Immature natural killer cell (primary cell): Measurements from ENCODE around the gene MEMO1. TPM values are rescaled to one million over a fixed set of nuclear protein-coding genes. Genes with fewer than 3 reads are reported as not detected.

ENCODE experiments used
- DNase-seq, 3 donors: peaks; one replicate each; pipeline ENCODE4 v3.0.0; 2022; ENCODE audit warnings: mixed read lengths in 1 of 3
- H3K27ac Mint-ChIP-seq, 6 donors: one replicate each; pipeline ENCODE4 v1.8.0; 2020; ENCODE audit warnings: mixed read lengths in 6 of 6, mild to moderate bottlenecking in 5 of 6, inconsistent platforms in 4 of 6, moderate library complexity in 3 of 6
- H3K27me3 Mint-ChIP-seq, 3 donors: one replicate each; pipeline ENCODE4 v1.8.0; 2020 to 2021; ENCODE audit warnings: low read depth in 3 of 3, mild to moderate bottlenecking in 3 of 3, mixed read lengths in 3 of 3, moderate library complexity in 3 of 3, inconsistent platforms in 1 of 3
- H3K36me3 Mint-ChIP-seq, 3 donors: one replicate each; pipeline ENCODE4 v1.8.0; 2020; ENCODE audit warnings: mixed read lengths in 3 of 3, inconsistent platforms in 2 of 3, mild to moderate bottlenecking in 2 of 3
- H3K4me1 Mint-ChIP-seq, 2 donors: one replicate each; pipeline ENCODE4 v1.8.0; 2020; ENCODE audit warnings: inconsistent platforms in 2 of 2, mild to moderate bottlenecking in 2 of 2, mixed read lengths in 2 of 2, moderate library complexity in 1 of 2
- H3K4me3 Mint-ChIP-seq, 5 donors: one replicate each; pipeline ENCODE4 v1.8.0; 2020; ENCODE audit warnings: mild to moderate bottlenecking in 5 of 5, mixed read lengths in 5 of 5, inconsistent platforms in 3 of 5, moderate library complexity in 3 of 5
- H3K9me3 Mint-ChIP-seq, 6 donors: one replicate each; pipeline ENCODE4 v1.8.0; 2020; ENCODE audit warnings: mild to moderate bottlenecking in 6 of 6, mixed read lengths in 6 of 6, inconsistent platforms in 4 of 6, moderate library complexity in 3 of 6
- polyA plus RNA-seq, 3 donors: library from polyadenylated mRNA; unstranded; fragments of 300-500 nt; fragmentation: Illumina TruSeq; gene quantifications; one replicate each; pipeline ENCODE4 v1.2.3, GENCODE V29; 2021

MEMO1 gene
- polyA plus RNA-seq, 3 donors from 2014 or later = 32.8 to 49.1 (median 35.6) TPM

- DNase-seq = peak; percentile 41 to 44 (median 42)
- H3K4me3 Mint-ChIP-seq = peak overlapping the region; percentile 80 to 94 (median 89)
- H3K4me1 Mint-ChIP-seq = peaks cover 51 to 62% of the 10 kb centered on the region in 2 donors
- no peaks in the 10 kb centered on the region for H3K36me3 Mint-ChIP-seq
- H3K9me3 Mint-ChIP-seq = no peaks in the 10 kb centered on the region
- H3K27ac Mint-ChIP-seq = peak overlapping the region; percentile 69 to 91 (median 82)
- peaks cover 7 to 15% (median 10%) of the 10 kb centered on the region in 3 donors for H3K27me3 Mint-ChIP-seq
Observed at GRCh38 chr2:32009516-32010256, 1.1 kb downstream of the MEMO1 start.

DNA sequence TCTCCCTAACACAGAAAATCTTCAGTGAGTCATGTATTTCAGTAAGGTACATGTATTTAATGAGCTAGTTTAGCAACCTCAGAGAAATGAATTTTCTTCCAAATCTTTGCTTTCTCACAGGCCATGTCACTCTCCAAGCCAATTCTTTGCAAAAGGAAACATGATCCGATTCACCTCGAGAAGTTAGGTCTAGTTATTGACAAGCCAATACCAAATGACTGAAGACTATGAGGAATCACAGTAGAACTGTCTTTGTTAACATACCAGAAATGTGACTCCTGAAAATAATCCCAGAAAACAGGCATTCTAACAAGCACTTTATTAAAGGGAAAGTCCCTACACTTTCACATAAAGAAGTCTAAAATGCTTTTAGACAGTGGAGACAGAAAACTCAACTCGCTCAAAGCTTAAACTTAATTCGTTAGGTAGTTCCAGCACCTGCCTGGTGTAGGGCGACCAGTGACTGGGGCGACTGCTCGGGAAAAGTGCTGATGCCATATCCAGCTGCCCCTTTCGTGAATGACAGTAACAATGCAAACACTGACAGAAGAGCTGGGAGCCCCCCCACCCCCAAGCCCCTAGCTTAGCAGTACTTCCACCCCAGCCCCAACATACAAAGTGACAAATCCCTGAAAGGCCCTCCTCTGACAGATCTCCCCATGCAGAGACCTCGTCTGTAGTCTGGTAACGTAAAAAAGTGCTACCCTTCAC lies 1.8 kb downstream of the MEMO1 start:
- H3K9me3 Mint-ChIP-seq = no peaks in the 10 kb centered on the region
- H3K4me3 Mint-ChIP-seq = peak overlapping the region; percentile 80 to 94 (median 89)
- peaks cover 56 to 69% of the 10 kb centered on the region in 2 donors for H3K4me1 Mint-ChIP-seq
- H3K27me3 Mint-ChIP-seq = peaks cover 7 to 15% (median 10%) of the 10 kb centered on the region in 3 donors
- H3K36me3 Mint-ChIP-seq = no peaks in the 10 kb centered on the region
- H3K27ac Mint-ChIP-seq = peak overlapping the region; percentile 69 to 91 (median 82)
- DNase-seq = no peak

- H3K4me1 Mint-ChIP-seq = peaks cover 59 to 75% of the 10 kb centered on the region in 2 donors
Observed at GRCh38 chr2:32007121-32007391, 3.8 kb downstream of the MEMO1 start.

GRCh38 chr2:32005371-32005976 lies 5.3 kb downstream of the MEMO1 start:
- Mint-ChIP-seq H3K36me3 (no peaks in the 10 kb centered on the region), H3K4me3 (no peak overlapping the region), H3K4me1 (peaks cover 53 to 66% of the 10 kb centered on the region in 2 donors), H3K27ac (peak overlapping the region in 1 of 6 donors; percentile 55), H3K27me3 (peaks cover 0 to 8% (median 3%) of the 10 kb centered on the region in 3 donors), H3K9me3 (no peaks in the 10 kb centered on the region)
- DNase-seq = no peak

More at GRCh38 chr2:32007121-32007391, 3.8 kb downstream of the MEMO1 start:
- peak overlapping the region in 1 of 5 donors; percentile 0 for H3K4me3 Mint-ChIP-seq
- no peak for DNase-seq
- no peaks in the 10 kb centered on the region for H3K9me3 Mint-ChIP-seq
- H3K27ac Mint-ChIP-seq = no peak overlapping the region
- H3K27me3 Mint-ChIP-seq = peaks cover 7 to 15% (median 10%) of the 10 kb centered on the region in 3 donors
- H3K36me3 Mint-ChIP-seq = no peaks in the 10 kb centered on the region

- peaks cover 0 to 3% (median 3%) of the 10 kb centered on the region in 3 donors for H3K27me3 Mint-ChIP-seq
- H3K27ac Mint-ChIP-seq = peak overlapping the region in 1 of 6 donors; percentile 9
- peaks cover 56 to 71% of the 10 kb centered on the region in 2 donors for H3K4me1 Mint-ChIP-seq
- no peak for DNase-seq
- H3K9me3 Mint-ChIP-seq = no peaks in the 10 kb centered on the region
- H3K36me3 Mint-ChIP-seq = no peaks in the 10 kb centered on the region
- H3K4me3 Mint-ChIP-seq = no peak overlapping the region
Observed at GRCh38 chr2:32003791-32004190, 7.0 kb downstream of the MEMO1 start.

DNA sequence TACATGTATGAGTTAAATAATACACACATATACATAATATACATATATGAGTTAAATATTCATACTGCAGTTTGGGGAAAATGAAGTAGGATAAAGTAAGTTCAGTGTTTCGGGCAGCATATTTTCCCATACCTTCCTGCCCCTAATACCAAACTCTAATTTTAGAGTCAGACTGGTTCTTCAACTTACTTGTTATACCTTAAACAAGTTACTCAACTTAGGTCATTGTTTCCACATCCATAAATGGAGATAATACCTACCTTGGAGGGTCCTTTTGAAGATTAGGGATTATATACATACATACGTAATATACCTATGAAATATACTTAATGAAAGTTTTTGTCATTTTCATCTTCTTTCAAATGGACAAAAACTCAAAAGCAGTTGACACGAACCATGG lies 8.4 kb downstream of the MEMO1 start:
- H3K36me3 Mint-ChIP-seq = no peaks in the 10 kb centered on the region
- peaks cover 56 to 71% of the 10 kb centered on the region in 2 donors for H3K4me1 Mint-ChIP-seq
- no peaks in the 10 kb centered on the region for H3K9me3 Mint-ChIP-seq
- H3K4me3 Mint-ChIP-seq = no peak overlapping the region
- no peak for DNase-seq
- peaks cover 0 to 5% (median 3%) of the 10 kb centered on the region in 3 donors for H3K27me3 Mint-ChIP-seq
- no peak overlapping the region for H3K27ac Mint-ChIP-seq

- peaks cover 50 to 66% of the 10 kb centered on the region in 2 donors for H3K4me1 Mint-ChIP-seq
- peak overlapping the region in 1 of 5 donors; percentile 16 for H3K4me3 Mint-ChIP-seq
Observed at GRCh38 chr2:31999438-31999837, 11.4 kb downstream of the MEMO1 start.

GRCh38 chr2:31998731-31999383 lies 12.0 kb downstream of the MEMO1 start:
- Mint-ChIP-seq H3K27me3 (peaks cover 0 to 5% (median 3%) of the 10 kb centered on the region in 3 donors), H3K36me3 (no peaks in the 10 kb centered on the region), H3K4me1 (peaks cover 46 to 61% of the 10 kb centered on the region in 2 donors), H3K27ac (peak overlapping the region; percentile 12 to 61 (median 36)), H3K9me3 (no peaks in the 10 kb centered on the region), H3K4me3 (peak overlapping the region; percentile 1 to 48 (median 16))
- DNase-seq = no peak

More at GRCh38 chr2:31999438-31999837, 11.4 kb downstream of the MEMO1 start:
- peak overlapping the region in 4 of 6 donors; percentile 8 to 39 (median 36) for H3K27ac Mint-ChIP-seq
- H3K9me3 Mint-ChIP-seq = no peaks in the 10 kb centered on the region
- no peaks in the 10 kb centered on the region for H3K36me3 Mint-ChIP-seq
- no peak for DNase-seq
- H3K27me3 Mint-ChIP-seq = peaks cover 0 to 5% (median 3%) of the 10 kb centered on the region in 3 donors

GRCh38 chr2:31997653-31998052 lies 13.2 kb downstream of the MEMO1 start:
- DNase-seq = peak; percentile 15 to 19 (median 17)
- H3K9me3 Mint-ChIP-seq = no peaks in the 10 kb centered on the region
- peaks cover 0 to 5% (median 3%) of the 10 kb centered on the region in 3 donors for H3K27me3 Mint-ChIP-seq
- H3K36me3 Mint-ChIP-seq = no peaks in the 10 kb centered on the region
- H3K4me1 Mint-ChIP-seq = peaks cover 48 to 63% of the 10 kb centered on the region in 2 donors
- H3K27ac Mint-ChIP-seq = peak overlapping the region; percentile 0 to 65 (median 48)
- peak overlapping the region; percentile 5 to 38 (median 17) for H3K4me3 Mint-ChIP-seq

DNA sequence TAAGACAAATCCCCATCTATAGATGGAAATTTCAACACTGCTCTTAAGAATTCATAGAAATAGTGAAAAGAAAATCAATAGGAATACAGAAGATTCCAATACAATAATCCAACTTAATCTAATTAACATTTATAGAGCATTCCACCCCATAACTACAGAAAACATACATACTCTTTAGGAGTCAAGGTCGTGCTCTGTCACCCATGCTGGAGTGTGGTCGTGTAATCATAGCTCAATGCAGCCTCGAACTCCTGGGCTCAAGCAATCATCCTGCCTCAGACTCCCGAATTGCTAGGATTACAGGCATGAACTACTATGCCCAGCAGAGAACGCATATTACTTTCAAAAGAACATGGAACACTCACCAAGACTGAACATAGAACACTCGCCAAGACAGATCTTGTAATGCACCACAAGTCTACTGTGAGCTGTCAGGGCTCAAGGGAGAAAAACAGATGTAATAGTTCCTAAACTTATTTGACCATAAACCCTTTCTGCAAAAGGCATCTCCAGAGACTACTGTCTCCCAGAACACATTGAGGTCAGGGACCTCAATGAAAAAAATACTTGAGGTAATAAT lies 14.1 kb downstream of the MEMO1 start:
- Mint-ChIP-seq H3K27me3 (peaks cover 0 to 5% (median 3%) of the 10 kb centered on the region in 3 donors), H3K9me3 (no peaks in the 10 kb centered on the region), H3K27ac (peak overlapping the region in 5 of 6 donors; percentile 4 to 73 (median 45)), H3K4me1 (peaks cover 52 to 70% of the 10 kb centered on the region in 2 donors), H3K36me3 (no peaks in the 10 kb centered on the region), H3K4me3 (peak overlapping the region in 3 of 5 donors; percentile 3 to 27 (median 12))
- DNase-seq = no peak

GRCh38 chr2:31992934-31993333 lies 17.9 kb downstream of the MEMO1 start:
- peaks cover 36 to 67% of the 10 kb centered on the region in 2 donors for H3K4me1 Mint-ChIP-seq
- peak overlapping the region in 1 of 6 donors; percentile 14 for H3K27ac Mint-ChIP-seq
- no peak overlapping the region for H3K4me3 Mint-ChIP-seq

GRCh38 chr2:31992025-31992579 lies 18.7 kb downstream of the MEMO1 start:
- Mint-ChIP-seq H3K4me1 (peaks cover 34 to 66% of the 10 kb centered on the region in 2 donors), H3K4me3 (no peak overlapping the region), H3K27ac (no peak overlapping the region), H3K27me3 (no peaks in the 10 kb centered on the region), H3K36me3 (peaks cover 0 to 4% (median 0%) of the 10 kb centered on the region in 3 donors), H3K9me3 (no peaks in the 10 kb centered on the region)
- no peak for DNase-seq

More at GRCh38 chr2:31992934-31993333, 17.9 kb downstream of the MEMO1 start:
- H3K27me3 Mint-ChIP-seq = peaks cover 0 to 2% (median 0%) of the 10 kb centered on the region in 3 donors
- no peaks in the 10 kb centered on the region for H3K9me3 Mint-ChIP-seq
- DNase-seq = no peak
- H3K36me3 Mint-ChIP-seq = peaks cover 0 to 4% (median 0%) of the 10 kb centered on the region in 3 donors

DNA sequence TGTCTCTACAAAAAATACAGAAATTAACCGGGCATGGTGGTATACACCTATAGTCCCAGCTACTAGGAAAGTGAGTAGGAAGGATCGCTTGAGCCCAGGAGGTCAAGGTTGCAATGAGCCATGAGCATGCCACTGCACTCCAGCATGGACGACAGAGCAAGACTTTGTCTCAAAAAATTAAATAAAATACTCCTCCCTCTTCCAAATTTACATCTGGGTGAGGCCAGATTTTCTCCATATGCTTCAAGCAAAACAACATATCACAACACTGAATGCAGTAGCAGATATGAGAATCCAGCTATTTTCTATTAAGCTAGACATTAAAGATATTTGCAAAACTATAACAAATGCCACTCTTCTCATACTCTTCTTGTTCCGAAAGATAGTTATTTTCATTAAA lies 20.9 kb downstream of the MEMO1 start:
- Mint-ChIP-seq H3K9me3 (no peaks in the 10 kb centered on the region), H3K27ac (no peak overlapping the region), H3K4me1 (peaks cover 26 to 65% of the 10 kb centered on the region in 2 donors)

More for the DNA sequence above, 20.9 kb downstream of the MEMO1 start:
- H3K4me3 Mint-ChIP-seq = no peak overlapping the region
- no peak for DNase-seq
- H3K27me3 Mint-ChIP-seq = no peaks in the 10 kb centered on the region
- H3K36me3 Mint-ChIP-seq = peaks cover 0 to 4% (median 0%) of the 10 kb centered on the region in 3 donors
